ENCODE data around the gene CNTLN. TPM values are rescaled to one million over a fixed set of nuclear protein-coding genes. Genes with fewer than 3 reads are reported as not detected.

Gene CNTLN
- total RNA-seq, 1 experiment from 2014 or later, result 5.1 TPM

GRCh38 chr9:17535176-17535575 lies 400.3 kb downstream of the CNTLN start:
- Histone ChIP-seq H3K4me2 (ENCODE audit: low read length) (no peak overlapping the region), H3K27me3 (ENCODE audit: insufficient read depth, low read length) (no peaks in the 10 kb centered on the region), H3K36me3 (ENCODE audit: control insufficient read depth in 1 of 2, insufficient read depth in 2 of 2, low read length in 2 of 2) (no peaks in the 10 kb centered on the region), H3K4me3 (replicated peaks in 1 of 2; ENCODE audit: low read depth in 1 of 2, low read length in 2 of 2) (no peak overlapping the region), H3K79me2 (ENCODE audit: insufficient read depth, low read length) (no peaks in the 10 kb centered on the region), H3K27ac (ENCODE audit: low read depth, low read length) (no peak overlapping the region), H2AFZ (ENCODE audit: low read depth, low read length, poor library complexity, severe bottlenecking) (no peak overlapping the region), H3K9me2 (ENCODE audit: insufficient read depth) (no peaks in the 10 kb centered on the region), H3K9me3 (ENCODE audit: control insufficient read depth in 1 of 2, insufficient read depth in 1 of 2, low read depth in 1 of 2, low read length in 2 of 2) (no peaks in the 10 kb centered on the region), H3K4me1 (ENCODE audit: control insufficient read depth in 1 of 2, insufficient read depth in 2 of 2, low read length in 2 of 2) (no peaks in the 10 kb centered on the region), H4K20me1 (ENCODE audit: insufficient read depth) (no peaks in the 10 kb centered on the region), H3K9ac (ENCODE audit: low read length) (no peak overlapping the region)
- POLR2A ChIA-PET, result no interaction called here
- no TSS peak for BruUV-seq (replicated peaks)
- intact Hi-C loops (cut with micrococcal nuclease), result no loop called here
- DNase-seq (ENCODE audit: low read depth, low spot score) (no peak), ATAC-seq (no peak)
- TF ChIP-seq SRF (IDR thresholded peaks at IDR 0.05; ENCODE audit: low read depth), result no peak
- TF ChIP-seq REST (IDR thresholded peaks at IDR 0.05; ENCODE audit: low read depth), result no peak
- no peak for TF ChIP-seq YY1 (IDR thresholded peaks at IDR 0.05; ENCODE audit: extremely low read depth, insufficient replicate concordance, low read depth, low read length)
- RAD21 ChIA-PET (ENCODE audit: low non-redundant PET in 1 of 2, low total read pairs in 2 of 2, uncharacterized antibody in 2 of 2, unreplicated experiment in 2 of 2), result no interaction called here
- CTCF ChIA-PET, result no interaction called here

DNA sequence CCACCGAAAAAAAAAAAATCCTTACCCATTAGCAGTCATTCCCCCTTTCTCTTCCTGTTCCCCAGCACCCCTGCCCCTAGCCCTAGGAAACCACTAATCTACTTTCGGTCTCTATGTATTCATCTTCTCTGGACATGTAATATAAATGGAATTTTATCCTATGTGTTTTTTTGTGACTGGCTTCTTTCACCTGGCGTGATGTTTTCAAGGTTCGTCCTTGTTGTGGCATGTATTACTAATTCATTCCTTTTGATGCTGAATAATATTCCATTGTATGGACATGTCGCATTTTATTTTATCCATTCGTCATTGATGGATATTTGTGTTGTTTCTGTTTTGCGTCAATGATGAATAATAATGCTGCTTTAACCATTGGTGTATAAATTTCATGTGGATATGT lies 401.2 kb downstream of the CNTLN start:
- intact Hi-C loops (cut with micrococcal nuclease), result no loop called here
- no peak for DNase-seq (ENCODE audit: low read depth, low spot score)

More for the DNA sequence above, 401.2 kb downstream of the CNTLN start:
- ChIA-PET RAD21 (ENCODE audit: low non-redundant PET in 1 of 2, low total read pairs in 2 of 2, uncharacterized antibody in 2 of 2, unreplicated experiment in 2 of 2) (no interaction called here), CTCF (no interaction called here), POLR2A (no interaction called here)
- H3K9me2 ChIP-seq (ENCODE audit: insufficient read depth), result no peaks in the 10 kb centered on the region
- BruUV-seq (replicated peaks), result no TSS peak
- no peaks in the 10 kb centered on the region for H3K27me3 ChIP-seq (ENCODE audit: insufficient read depth, low read length)
- no peaks in the 10 kb centered on the region for H3K36me3 ChIP-seq (ENCODE audit: control insufficient read depth in 1 of 2, insufficient read depth in 2 of 2, low read length in 2 of 2)
- H3K4me1 ChIP-seq (ENCODE audit: control insufficient read depth in 1 of 2, insufficient read depth in 2 of 2, low read length in 2 of 2), result no peaks in the 10 kb centered on the region
- no peaks in the 10 kb centered on the region for H3K9me3 ChIP-seq (ENCODE audit: control insufficient read depth in 1 of 2, insufficient read depth in 1 of 2, low read depth in 1 of 2, low read length in 2 of 2)
- H3K27ac ChIP-seq (ENCODE audit: low read depth, low read length), result no peak overlapping the region
- H3K4me2 ChIP-seq (ENCODE audit: low read length), result no peak overlapping the region
- no peak overlapping the region for H3K4me3 ChIP-seq (replicated peaks in 1 of 2; ENCODE audit: low read depth in 1 of 2, low read length in 2 of 2)
- H4K20me1 ChIP-seq (ENCODE audit: insufficient read depth), result no peaks in the 10 kb centered on the region
- TF ChIP-seq POLR2A (IDR thresholded peaks at IDR 0.05; ENCODE audit: borderline replicate concordance, extremely low read depth, insufficient read depth, insufficient read length) (no peak), SIN3A (IDR thresholded peaks at IDR 0.05; ENCODE audit: low read depth) (no peak), SP1 (IDR thresholded peaks at IDR 0.05; ENCODE audit: low read depth) (no peak), FOSL1 (IDR thresholded peaks at IDR 0.05; ENCODE audit: low read depth) (no peak), TCF7L2 (IDR thresholded peaks at IDR 0.05; ENCODE audit: borderline replicate concordance, extremely low read depth, insufficient read depth, insufficient read length) (no peak), REST (IDR thresholded peaks at IDR 0.05; ENCODE audit: low read depth) (no peak), CBX3 (IDR thresholded peaks at IDR 0.05; ENCODE audit: low read depth) (no peak), ELF1 (IDR thresholded peaks at IDR 0.05; ENCODE audit: borderline replicate concordance, low read depth) (no peak), ZNF274 (IDR thresholded peaks at IDR 0.05; ENCODE audit: low read depth, low read length) (no peak)
- TF ChIP-seq, protein P1, sequence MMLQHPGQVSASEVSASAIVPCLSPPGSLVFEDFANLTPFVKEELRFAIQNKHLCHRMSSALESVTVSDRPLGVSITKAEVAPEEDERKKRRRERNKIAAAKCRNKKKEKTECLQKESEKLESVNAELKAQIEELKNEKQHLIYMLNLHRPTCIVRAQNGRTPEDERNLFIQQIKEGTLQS (IDR thresholded peaks at IDR 0.05), result no peak
- TF ChIP-seq, protein P2, sequence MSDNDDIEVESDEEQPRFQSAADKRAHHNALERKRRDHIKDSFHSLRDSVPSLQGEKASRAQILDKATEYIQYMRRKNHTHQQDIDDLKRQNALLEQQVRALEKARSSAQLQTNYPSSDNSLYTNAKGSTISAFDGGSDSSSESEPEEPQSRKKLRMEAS (IDR thresholded peaks at IDR 0.05), result no peak
- no peaks in the 10 kb centered on the region for H3K79me2 ChIP-seq (ENCODE audit: insufficient read depth, low read length)
- ATAC-seq, result no peak
- no peak overlapping the region for H3K9ac ChIP-seq (ENCODE audit: low read length)
- H2AFZ ChIP-seq (ENCODE audit: low read depth, low read length, poor library complexity, severe bottlenecking), result no peak overlapping the region

All from HCT116 (cell line).